GM12865 (cell line): Measurements from ENCODE around the gene PRSS21.

Experiments
- DNase-seq: peaks from one replicate; pipeline ENCODE4 v3.0.0; 2010; ENCODE audit warnings: low read depth
- H3K4me3 ChIP-seq: 2 replicates; pipeline ENCODE4 v1.5.1; 2011; ENCODE audit warnings: mild to moderate bottlenecking, low read depth, low read length, control low read depth
- CTCF ChIP-seq: IDR thresholded peaks from 2 replicates; pipeline ENCODE4 v1.5.1; 2011; ENCODE audit warnings: low read length, control low read depth, low read depth, inconsistent platforms; ENCODE audit not compliant: insufficient read depth; ENCODE audit errors: missing control alignments

Gene PRSS21

GRCh38 chr16:2853531-2854073 lies 36.6 kb downstream of the PRSS21 start:
- no peak for TF ChIP-seq CTCF
- H3K4me3 ChIP-seq: no peak overlapping the region
- DNase-seq: no peak

GRCh38 chr16:2854700-2855309 lies 37.8 kb downstream of the PRSS21 start:
- TF ChIP-seq CTCF: peak; percentile 40
- no peak overlapping the region for H3K4me3 ChIP-seq
- peak; percentile 16 for DNase-seq

GRCh38 chr16:2855536-2855935 lies 38.5 kb downstream of the PRSS21 start:
- TF ChIP-seq CTCF: no peak
- H3K4me3 ChIP-seq: no peak overlapping the region
- DNase-seq: no peak

GRCh38 chr16:2856061-2856670 lies 39.1 kb downstream of the PRSS21 start:
- H3K4me3 ChIP-seq: no peak overlapping the region
- no peak for TF ChIP-seq CTCF
- no peak for DNase-seq

GRCh38 chr16:2856686-2857450 lies 39.8 kb downstream of the PRSS21 start:
- no peak overlapping the region for H3K4me3 ChIP-seq
- TF ChIP-seq CTCF: no peak
- no peak for DNase-seq

GRCh38 chr16:2857451-2858244 lies 40.6 kb downstream of the PRSS21 start, which contains the start of gene PRSS22:
PRSS22 (minus strand) TSS chr16:2858170; CDS start chr16:2858104, 66 bp downstream.
- DNase-seq: no peak
- TF ChIP-seq CTCF: no peak
- no peak within 1 kb of the TSS for H3K4me3 ChIP-seq
